Fibroblast of gingiva (primary cell): ENCODE results near the gene STX12.
"Not testable (repeated sequence)": the region's sequence is repeated elsewhere in the genome, so short reads cannot be mapped to it uniquely, and the experiment has no call there.

Experiments
- DNase-seq: peaks from one replicate; pipeline ENCODE4 v3.0.0-alpha.2; 2011; ENCODE audit warnings: low read depth

The STX12 gene

DNA sequence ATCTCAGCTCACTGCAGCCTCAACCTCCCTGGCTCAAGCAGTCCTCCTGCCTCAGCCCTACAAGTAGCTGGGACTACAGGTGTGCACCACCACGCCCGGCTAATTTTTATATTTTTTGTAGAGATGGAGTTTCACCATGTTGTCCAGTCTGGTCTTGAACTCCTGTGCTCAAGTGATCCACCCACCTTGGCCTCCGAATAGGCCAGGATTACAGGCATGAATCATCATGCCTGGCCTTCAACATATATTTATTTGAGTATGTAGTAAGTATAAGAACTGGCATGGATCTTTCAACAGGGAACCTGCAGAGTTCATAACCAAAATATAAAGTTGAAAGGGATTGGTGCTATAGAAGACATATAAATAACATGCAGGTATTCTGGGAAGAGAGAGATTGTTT, 2.3 kb downstream of the STX12 start:
- DNase-seq: not testable (repeated sequence)

GRCh38 chr1:27776276-27776675, 3.3 kb downstream of the STX12 start:
- DNase-seq: not testable (repeated sequence)

GRCh38 chr1:27778056-27778455, 5.0 kb downstream of the STX12 start:
- DNase-seq: no peak

DNA sequence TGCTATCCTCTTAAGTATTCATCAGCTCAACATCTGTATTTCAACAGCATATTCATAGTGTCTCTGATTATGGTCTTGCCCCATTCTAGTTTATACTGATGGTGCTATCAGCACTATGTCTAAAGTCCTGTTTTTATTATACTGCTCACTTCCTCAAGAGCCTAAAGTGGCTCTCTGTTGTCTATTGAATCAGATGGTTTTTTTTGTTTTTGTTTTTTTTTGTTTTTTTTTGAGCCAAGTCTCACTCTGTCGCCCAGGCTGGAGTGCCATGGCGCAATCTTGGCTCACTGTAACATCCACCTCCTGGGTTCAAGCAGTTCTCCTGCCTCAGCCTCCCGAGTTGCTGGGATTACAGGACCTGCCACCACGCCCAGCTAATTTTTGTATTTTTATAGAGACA, 6.1 kb downstream of the STX12 start:
- no peak for DNase-seq

DNA sequence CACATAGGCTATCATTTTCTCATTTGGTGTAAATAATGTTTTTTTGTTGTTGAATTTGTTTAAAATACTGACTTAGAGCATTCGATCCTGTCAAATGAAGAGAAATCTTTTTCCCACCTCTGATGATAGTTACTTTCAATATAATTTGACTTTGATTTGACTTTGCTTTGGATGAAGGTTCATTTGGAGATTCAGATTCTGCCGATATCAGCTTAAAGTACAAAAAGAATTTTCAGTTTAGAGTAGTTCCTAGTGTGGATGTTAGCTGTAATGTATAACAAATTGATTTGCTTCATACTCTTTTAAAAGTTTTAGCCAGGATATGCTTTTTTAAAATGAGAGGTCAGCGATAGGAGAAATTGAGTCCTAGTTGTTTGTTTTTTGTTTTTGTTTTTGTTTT, 9.9 kb downstream of the STX12 start:
- DNase-seq: no peak

- DNase-seq: no peak
Observed at GRCh38 chr1:27784700-27785099, 11.7 kb downstream of the STX12 start.

GRCh38 chr1:27785781-27786455, 12.9 kb downstream of the STX12 start:
- no peak for DNase-seq

DNA sequence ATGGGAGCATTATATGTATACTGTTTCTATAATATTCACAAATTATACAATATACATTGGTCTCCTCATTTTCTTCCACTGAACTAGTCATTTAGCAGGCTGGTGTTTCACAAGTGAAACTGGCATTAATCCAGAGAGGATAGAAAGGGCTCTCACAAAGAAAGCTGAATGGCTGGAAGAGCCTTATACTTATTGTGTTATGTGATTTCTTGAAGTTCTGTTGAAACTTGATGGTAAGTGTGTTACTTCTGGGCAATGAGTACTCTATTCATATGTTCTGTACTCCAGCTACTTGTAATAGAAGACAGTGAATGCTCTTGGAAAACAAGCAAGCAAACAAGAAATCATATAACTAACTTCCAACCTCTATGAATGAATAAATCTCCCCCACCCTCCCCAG, 14.9 kb downstream of the STX12 start:
- peak; percentile 61 for DNase-seq

GRCh38 chr1:27789540-27790041, 16.6 kb downstream of the STX12 start:
- peak; percentile 6 for DNase-seq

GRCh38 chr1:27790270-27790669, 17.3 kb downstream of the STX12 start:
- DNase-seq: not testable (repeated sequence)

DNA sequence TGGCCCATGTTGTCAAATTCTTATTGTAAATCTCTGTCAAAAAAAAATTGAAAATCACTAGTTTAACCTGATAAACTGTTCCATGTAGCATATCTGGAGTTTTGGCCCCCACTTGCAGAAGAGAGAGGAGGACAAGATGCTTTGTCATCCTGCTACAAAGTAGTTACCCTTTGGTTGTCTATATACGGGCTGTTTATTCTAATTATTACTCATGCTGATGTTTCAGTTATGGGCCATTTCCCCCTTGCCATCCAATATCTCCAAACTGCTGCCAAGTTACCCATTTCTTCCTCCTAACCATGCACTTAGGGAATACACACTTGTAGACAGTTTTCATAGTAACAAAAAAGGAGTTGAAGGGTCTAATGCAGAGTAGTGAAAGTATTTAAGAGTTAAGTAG, 22.6 kb downstream of the STX12 start:
- no peak for DNase-seq

DNA sequence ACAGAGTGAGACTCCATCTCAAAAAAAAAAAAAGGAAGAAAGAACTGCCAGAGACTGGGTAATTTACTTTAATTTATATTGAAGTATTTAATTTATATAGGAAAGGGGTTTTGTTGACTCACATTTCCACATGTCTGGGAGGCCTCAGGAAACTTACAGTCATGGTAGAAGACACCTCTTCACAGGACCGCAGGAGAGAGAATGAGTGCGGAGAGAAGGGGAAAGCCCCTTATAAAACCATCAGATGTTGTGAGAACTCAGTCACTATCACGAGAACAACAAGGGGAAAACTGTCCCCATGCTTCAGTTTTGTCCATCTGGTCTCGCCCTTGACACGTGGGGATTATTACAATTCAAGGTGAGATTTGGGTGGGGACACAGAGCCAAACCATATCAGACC, 31.8 kb downstream of the STX12 start:
- DNase-seq: no peak

- no peak for DNase-seq
Observed at GRCh38 chr1:27806758-27807157, 33.7 kb downstream of the STX12 start.

DNA sequence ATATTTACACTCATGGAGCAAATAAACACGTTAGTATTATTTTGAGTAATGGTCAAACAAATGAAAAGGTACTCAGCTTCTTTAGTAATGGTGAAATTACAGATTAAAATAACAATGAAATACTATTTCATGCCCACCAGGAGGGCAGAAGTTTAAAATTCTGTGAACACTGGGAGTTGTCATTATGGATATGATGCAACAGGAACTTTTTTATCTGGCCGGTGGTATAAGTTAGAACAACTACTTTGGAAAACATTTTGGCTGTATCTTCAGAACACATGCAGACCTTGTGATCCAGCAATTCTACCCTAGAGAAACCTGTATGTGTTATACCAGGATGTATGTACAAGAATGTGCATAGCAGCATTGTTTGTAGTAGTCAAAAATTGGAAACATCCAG, 34.4 kb downstream of the STX12 start:
- DNase-seq: no peak

- DNase-seq: not testable (repeated sequence)
Observed at GRCh38 chr1:27808131-27808530, 35.1 kb downstream of the STX12 start.

- DNase-seq: no peak
Observed at GRCh38 chr1:27809883-27810282, 36.9 kb downstream of the STX12 start.

- no peak for DNase-seq
Observed at GRCh38 chr1:27811741-27812500, 38.9 kb downstream of the STX12 start.

- peak; percentile 83 for DNase-seq
Observed at GRCh38 chr1:27816921-27817630, 44.1 kb downstream of the STX12 start.

- no peak for DNase-seq
Observed at GRCh38 chr1:27821761-27822315, 48.8 kb downstream of the STX12 start.

- no peak for DNase-seq
Observed at GRCh38 chr1:27823784-27824183, 50.8 kb downstream of the STX12 start.

GRCh38 chr1:27824411-27824810, 51.4 kb downstream of the STX12 start:
- no peak for DNase-seq

DNA sequence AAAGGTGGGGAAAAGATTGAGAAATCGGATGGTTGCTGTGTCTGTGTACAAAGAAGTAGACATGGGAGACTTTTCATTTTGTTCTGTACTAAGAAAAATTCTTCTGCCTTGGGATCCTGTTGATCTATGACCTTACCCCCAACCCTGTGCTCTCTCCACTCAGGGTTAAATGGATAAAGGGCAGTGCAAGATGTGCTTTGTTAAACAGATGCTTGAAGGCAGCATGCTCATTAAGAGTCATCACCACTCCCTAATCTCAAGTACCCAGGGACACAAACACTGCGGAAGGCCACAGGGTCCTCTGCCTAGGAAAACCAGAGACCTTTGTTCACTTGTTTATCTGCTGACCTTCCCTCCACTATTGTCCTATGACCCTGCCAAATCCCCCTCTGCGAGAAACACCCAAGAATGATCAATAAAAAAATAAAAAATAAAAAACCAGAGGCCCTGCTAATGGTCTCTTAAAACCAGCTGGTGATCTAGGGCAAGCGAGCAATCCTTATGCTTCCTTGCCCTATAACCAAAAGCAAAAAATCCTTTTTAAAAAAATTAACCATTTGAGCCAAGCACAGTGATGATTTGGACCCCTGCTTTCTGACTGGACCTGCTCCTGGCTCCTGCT, 56.4 kb downstream of the STX12 start:
- not testable (repeated sequence) for DNase-seq
